ENCODE measurements around the gene CAMSAP2.
A peak's percentile ranks its signal among the peaks of the same experiment; 100 is the strongest.
"Not testable (repeated sequence)": the region's sequence is repeated elsewhere in the genome, so short reads cannot be mapped to it uniquely, and the experiment has no call there.

CAMSAP2 gene

DNA sequence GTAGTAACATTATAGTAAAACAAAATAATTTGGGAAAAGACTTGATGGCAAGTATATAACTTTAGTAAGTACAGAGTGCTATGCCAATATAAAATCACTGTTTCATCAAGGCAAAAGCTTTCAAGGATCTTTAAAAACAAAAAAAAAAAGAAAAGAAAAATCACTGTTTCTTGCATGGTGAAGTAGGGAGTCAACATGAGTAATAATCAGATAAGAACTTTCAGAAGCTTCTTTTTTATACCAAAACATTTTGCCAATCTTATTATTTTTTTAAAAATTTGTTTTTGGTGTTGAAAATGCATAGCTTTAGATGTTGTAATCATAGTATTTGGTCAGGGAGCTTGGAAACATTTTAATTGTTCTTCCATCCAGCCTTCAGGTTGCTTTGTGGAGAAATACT is 37.2 kb downstream of the CAMSAP2 start:
- DNase-seq (ENCODE audit: low read depth in 1 of 2, low spot score in 1 of 2): no peak
- in situ Hi-C loops (cut with HindIII; ENCODE audit: low pct_unique_long_range_greater_than_20kb, low sequenced_read_pairs): no loop called here
- no peak for TF ChIP-seq JUND (IDR thresholded peaks at IDR 0.05; ENCODE audit: low read depth)

DNA sequence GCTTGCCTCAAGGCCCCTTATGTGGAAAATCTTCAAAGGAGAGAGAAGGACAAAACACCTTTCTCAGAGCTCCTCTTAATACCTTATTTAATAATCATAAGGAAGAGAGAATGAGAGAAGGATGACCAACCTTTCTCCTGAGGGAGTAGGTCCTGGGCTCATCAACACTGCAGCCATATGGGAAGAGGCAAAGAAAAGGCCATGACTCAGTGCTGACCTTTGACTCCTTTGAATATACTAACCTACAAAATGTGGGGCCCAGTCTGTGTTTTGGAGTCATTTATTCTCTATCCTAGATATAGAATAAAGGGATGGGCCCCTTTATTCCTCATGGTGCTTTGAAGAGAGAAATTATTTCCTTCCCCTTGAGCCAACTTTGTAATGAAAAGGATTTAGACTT is 38.3 kb downstream of the CAMSAP2 start:
- no peak for DNase-seq (ENCODE audit: low read depth in 1 of 2, low spot score in 1 of 2)
- no peak for TF ChIP-seq JUND (IDR thresholded peaks at IDR 0.05; ENCODE audit: low read depth)
- in situ Hi-C loops (cut with HindIII; ENCODE audit: low pct_unique_long_range_greater_than_20kb, low sequenced_read_pairs): no loop called here

DNA sequence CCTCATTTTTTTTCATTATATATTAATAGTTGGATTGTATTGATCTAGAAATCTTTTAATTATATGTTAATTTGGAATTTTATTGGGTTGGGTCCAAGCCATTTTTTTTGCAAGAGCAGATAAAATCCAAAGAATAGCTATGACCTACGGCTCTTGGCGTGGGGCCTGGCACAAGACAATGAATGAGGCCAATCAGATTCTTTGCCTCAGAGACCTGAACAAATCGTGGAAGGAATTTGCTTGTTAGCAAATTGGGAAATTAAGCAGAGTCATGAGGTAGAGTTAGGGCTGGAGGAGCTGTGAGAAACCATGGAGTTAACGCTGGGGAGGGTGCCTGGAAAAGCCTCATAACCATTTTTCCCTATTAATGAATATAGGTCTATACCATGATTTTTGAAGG is 40.1 kb downstream of the CAMSAP2 start:
- DNase-seq (ENCODE audit: low read depth in 1 of 2, low spot score in 1 of 2): no peak
- in situ Hi-C loops (cut with HindIII; ENCODE audit: low pct_unique_long_range_greater_than_20kb, low sequenced_read_pairs): no loop called here
- no peak for TF ChIP-seq JUND (IDR thresholded peaks at IDR 0.05; ENCODE audit: low read depth)

- DNase-seq (ENCODE audit: low read depth in 1 of 2, low spot score in 1 of 2): no peak
- in situ Hi-C loops (cut with HindIII; ENCODE audit: low pct_unique_long_range_greater_than_20kb, low sequenced_read_pairs): no loop called here
- no peak for TF ChIP-seq JUND (IDR thresholded peaks at IDR 0.05; ENCODE audit: low read depth)
Observed at GRCh38 chr1:200779326-200779725, 40.6 kb downstream of the CAMSAP2 start.

- no peak for TF ChIP-seq JUND (IDR thresholded peaks at IDR 0.05; ENCODE audit: low read depth)
- DNase-seq (ENCODE audit: low read depth in 1 of 2, low spot score in 1 of 2): peak in 1 of 2 experiments; percentile 14
- in situ Hi-C loops (cut with HindIII; ENCODE audit: low pct_unique_long_range_greater_than_20kb, low sequenced_read_pairs): no loop called here
Observed at GRCh38 chr1:200780545-200781369, 42.1 kb downstream of the CAMSAP2 start.

DNA sequence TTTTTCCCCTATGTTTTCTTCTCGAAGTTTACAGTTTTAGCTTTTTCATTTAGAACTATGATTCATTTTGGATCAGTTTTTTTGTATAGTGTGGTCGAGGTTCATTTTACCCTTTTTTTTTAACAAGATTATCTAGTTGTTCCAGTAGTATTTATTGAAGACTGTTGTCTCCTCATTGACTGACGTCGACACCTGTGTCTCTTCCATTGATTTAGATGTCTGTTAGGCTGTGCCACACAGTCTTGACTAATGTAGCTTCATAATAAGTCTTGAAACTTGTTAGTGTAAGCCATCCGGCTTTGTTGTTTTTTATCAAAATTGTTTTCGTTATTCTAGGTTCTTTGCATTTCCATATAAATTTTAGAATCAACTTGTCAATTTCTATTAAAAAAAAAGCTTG is 45.2 kb downstream of the CAMSAP2 start:
- in situ Hi-C loops (cut with HindIII; ENCODE audit: low pct_unique_long_range_greater_than_20kb, low sequenced_read_pairs): no loop called here
- no peak for DNase-seq (ENCODE audit: low read depth in 1 of 2, low spot score in 1 of 2)
- no peak for TF ChIP-seq JUND (IDR thresholded peaks at IDR 0.05; ENCODE audit: low read depth)

- no peak for TF ChIP-seq JUND (IDR thresholded peaks at IDR 0.05; ENCODE audit: low read depth)
- DNase-seq (ENCODE audit: low read depth in 1 of 2, low spot score in 1 of 2): no peak
- in situ Hi-C loops (cut with HindIII; ENCODE audit: low pct_unique_long_range_greater_than_20kb, low sequenced_read_pairs): no loop called here
Observed at GRCh38 chr1:200784576-200784975, 45.9 kb downstream of the CAMSAP2 start.

DNA sequence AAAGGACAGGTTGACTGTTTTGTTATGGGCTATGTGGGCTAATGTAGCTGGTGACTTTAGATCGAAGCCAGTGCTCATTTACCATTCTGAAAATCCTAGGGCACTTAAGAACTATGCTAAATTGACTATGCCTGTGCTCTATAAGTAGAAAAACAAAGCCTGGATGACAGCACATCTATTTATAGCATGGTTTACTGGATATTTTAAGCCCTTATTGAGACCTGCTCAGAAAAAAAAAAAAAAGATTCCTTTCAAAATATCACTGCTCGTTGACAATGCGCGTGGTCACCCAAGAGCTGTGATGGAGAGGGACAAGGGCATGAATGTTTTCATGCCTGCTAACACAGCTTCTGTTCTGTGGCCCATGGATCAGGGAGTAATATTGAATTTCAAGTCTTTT is 48.1 kb downstream of the CAMSAP2 start:
- in situ Hi-C loops (cut with HindIII; ENCODE audit: low pct_unique_long_range_greater_than_20kb, low sequenced_read_pairs): no loop called here
- no peak for TF ChIP-seq JUND (IDR thresholded peaks at IDR 0.05; ENCODE audit: low read depth)
- no peak for DNase-seq (ENCODE audit: low read depth in 1 of 2, low spot score in 1 of 2)

DNA sequence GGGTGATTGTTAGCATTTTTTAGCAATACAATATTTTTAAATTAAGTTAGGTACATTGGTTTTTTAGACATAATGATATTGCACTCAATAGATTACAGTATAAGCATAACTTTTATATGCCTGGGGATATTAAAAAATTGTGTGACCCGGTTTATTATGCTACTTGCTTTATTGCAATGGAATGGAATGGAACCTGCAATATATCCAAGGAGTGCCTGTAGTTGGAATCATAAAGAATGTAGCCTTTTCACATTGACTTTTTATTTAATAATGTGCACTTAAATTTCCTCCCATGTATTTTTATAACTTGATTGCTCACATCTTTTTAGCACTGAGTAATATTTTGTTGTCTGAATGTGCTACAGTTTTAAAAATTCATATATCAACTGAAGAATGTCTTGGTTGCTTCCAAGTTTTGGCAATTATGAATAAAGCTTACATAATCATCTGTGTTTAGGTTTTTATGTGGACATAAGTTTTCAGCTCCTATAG is 49.2 kb downstream of the CAMSAP2 start:
- in situ Hi-C loops (cut with HindIII; ENCODE audit: low pct_unique_long_range_greater_than_20kb, low sequenced_read_pairs): no loop called here
- TF ChIP-seq JUND (IDR thresholded peaks at IDR 0.05; ENCODE audit: low read depth): no peak
- no peak for DNase-seq (ENCODE audit: low read depth in 1 of 2, low spot score in 1 of 2)

- DNase-seq (ENCODE audit: low read depth in 1 of 2, low spot score in 1 of 2); in situ Hi-C loops (cut with HindIII; ENCODE audit: low pct_unique_long_range_greater_than_20kb, low sequenced_read_pairs): not testable (repeated sequence)
Observed at GRCh38 chr1:200791012-200791411, 52.3 kb downstream of the CAMSAP2 start.

DNA sequence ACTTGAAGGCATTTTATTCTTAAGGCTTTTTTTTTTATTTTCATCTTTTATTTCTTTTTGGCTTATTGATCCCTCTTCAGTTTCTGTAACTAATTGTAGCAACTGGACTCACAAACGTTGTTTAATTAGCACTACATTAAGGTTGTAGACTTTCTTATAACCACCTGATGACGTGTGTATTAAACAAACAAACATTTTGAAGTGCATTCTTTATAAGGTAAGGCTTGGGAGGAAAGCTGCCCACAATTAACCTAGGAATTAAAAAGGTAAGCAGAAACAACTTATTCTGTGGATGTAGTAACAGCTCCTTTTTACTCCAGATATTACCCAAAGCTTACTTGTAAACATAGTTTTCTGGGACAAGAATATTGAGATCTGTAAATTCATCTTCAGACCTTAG is 55.0 kb downstream of the CAMSAP2 start:
- in situ Hi-C loops (cut with HindIII; ENCODE audit: low pct_unique_long_range_greater_than_20kb, low sequenced_read_pairs): no loop called here
- DNase-seq (ENCODE audit: low read depth in 1 of 2, low spot score in 1 of 2): no peak
- no peak for TF ChIP-seq JUND (IDR thresholded peaks at IDR 0.05; ENCODE audit: low read depth)

DNA sequence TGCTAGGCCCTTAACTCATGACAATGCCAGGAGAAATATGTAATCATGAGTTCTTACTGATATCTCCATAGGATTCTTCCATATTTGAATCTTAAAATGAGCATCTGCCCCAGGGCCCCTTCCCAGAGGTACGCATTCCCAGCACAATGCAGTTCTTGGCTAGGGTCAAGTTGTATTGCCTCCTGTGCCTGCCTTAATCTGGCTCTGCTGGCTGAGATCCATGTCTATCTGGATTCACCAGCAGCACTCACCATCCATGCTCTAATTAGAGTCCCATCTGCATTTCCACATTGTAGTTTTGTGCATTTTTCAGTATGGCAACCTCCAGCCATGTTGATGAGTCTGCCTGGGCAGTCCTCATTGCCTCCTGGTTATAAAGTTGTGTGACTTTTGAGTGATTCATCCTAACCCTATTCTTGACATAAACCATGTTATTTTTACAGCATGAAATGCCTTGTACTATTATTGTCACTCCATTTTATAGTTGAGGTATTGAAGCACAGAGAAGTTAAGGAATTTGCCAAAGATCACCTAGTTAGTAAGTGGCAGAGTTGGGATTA is 55.9 kb downstream of the CAMSAP2 start:
- in situ Hi-C loops (cut with HindIII; ENCODE audit: low pct_unique_long_range_greater_than_20kb, low sequenced_read_pairs): no loop called here
- no peak for TF ChIP-seq JUND (IDR thresholded peaks at IDR 0.05; ENCODE audit: low read depth)
- no peak for DNase-seq (ENCODE audit: low read depth in 1 of 2, low spot score in 1 of 2)

DNA sequence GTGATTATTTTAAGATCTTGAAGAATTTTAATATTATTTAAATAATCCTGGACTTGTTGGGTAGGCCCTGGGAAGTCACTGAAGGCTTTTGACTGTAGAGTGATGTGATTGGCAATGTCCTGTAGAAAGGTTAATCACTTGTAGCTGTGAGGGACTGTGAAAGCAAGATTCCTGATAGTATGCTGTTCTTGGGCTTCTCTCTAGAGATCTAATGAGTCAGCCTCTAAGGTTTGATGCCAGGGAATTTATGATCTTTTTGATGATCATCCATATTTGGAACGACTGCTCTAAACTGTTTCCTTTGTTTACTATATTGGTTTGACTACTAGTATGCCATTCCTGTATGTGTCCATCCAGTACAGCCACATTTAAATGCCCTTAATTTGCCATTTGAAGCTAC is 56.5 kb downstream of the CAMSAP2 start:
- TF ChIP-seq JUND (IDR thresholded peaks at IDR 0.05; ENCODE audit: low read depth): no peak
- no peak for DNase-seq (ENCODE audit: low read depth in 1 of 2, low spot score in 1 of 2)
- in situ Hi-C loops (cut with HindIII; ENCODE audit: low pct_unique_long_range_greater_than_20kb, low sequenced_read_pairs): no loop called here

All from T47D (cell line).